C4-2B (cell line): ENCODE measurements around the gene CORO2B.

Experiments
- CTCF ChIP-seq: fragments of 450-650 bp; conservative IDR thresholded peaks from 2 replicates; pipeline ENCODE4 v1.5.1; 2017; ENCODE audit warnings: mild to moderate bottlenecking
- ZFX ChIP-seq: fragments of 450-650 bp; IDR thresholded peaks from 2 replicates; pipeline ENCODE4 v1.6.1; 2017

- no peak for TF ChIP-seq CTCF
- TF ChIP-seq ZFX: no peak
Measured at GRCh38 chr15:68729789-68730411, 151.1 kb downstream of the CORO2B start.
